ENCODE results near the gene ZGLP1.
"Not testable (repeated sequence)": the region's sequence is repeated elsewhere in the genome, so short reads cannot be mapped to it uniquely, and the experiment has no call there.

Gene ZGLP1

GRCh38 chr19:10292789-10293636 is 16.6 kb downstream of the ZGLP1 start:
- DNase-seq: no peak

DNA sequence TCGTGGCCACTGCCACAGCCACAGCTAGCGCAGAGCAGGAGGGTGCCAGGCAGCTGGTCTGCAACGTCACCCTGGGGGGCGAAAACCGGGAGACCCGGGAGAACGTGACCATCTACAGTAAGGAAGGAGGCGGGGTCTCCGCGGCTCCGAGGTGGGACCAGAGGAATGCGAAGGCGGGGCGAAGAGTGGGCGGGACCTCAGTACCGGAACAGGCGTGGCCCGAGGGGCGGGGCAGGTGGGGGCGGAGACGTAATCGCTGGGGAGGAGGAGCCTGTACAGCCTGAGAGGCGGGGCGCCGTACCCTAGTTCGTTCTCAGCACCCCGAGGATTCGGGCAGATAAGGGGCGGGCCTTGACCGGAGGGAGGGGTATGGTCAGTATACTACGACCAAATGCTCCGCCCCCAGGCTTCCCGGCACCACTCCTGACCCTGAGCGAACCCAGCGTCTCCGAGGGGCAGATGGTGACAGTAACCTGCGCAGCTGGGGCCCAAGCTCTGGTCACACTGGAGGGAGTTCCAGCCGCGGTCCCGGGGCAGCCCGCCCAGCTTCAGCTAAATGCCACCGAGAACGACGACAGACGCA is 17.3 kb downstream of the ZGLP1 start:
- DNase-seq: no peak

DNA sequence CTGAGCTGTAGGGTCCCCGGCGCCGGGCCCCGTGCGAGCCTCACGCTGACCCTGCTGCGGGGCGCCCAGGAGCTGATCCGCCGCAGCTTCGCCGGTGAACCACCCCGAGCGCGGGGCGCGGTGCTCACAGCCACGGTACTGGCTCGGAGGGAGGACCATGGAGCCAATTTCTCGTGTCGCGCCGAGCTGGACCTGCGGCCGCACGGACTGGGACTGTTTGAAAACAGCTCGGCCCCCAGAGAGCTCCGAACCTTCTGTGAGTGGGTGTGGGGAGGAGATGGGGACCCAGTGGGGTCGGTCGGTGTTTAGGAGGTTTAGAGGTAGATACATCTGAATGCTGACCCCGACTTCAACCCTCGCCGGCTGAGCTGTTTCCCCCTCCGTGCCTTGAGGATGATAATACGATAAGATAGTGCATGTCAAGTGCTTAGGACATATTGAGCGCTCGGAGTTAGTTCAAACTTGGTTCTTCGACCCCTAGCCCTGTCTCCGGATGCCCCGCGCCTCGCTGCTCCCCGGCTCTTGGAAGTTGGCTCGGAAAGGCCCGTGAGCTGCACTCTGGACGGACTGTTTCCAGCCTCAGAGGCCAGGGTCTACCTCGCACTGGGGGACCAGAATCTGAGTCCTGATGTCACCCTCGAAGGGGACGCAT is 17.9 kb downstream of the ZGLP1 start:
- DNase-seq: no peak

DNA sequence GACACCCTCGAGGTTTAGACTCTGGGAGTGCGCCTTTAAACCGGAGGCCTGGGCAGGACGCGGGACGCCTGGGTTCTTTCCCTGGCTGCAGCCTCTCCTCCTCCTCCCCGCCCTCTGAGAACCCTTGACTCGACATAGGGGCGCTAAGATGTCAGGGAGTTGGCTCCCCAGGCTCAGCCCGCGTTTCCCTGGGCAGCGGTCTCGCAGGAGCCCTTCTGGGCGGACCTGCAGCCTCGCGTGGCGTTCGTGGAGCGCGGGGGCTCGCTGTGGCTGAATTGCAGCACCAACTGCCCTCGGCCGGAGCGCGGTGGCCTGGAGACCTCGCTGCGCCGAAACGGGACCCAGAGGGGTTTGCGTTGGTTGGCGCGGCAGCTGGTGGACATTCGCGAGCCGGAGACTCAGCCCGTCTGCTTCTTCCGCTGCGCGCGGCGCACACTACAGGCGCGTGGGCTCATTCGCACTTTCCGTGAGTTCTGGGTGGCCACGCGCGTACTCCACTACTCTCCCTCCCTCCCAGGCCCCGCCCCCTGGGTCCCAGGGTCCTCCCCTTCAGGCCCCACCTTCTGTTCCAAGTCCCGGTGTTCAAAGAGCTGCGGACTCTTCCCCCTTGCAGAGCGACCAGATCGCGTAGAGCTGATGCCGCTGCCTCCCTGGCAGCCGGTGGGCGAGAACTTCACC is 18.6 kb downstream of the ZGLP1 start:
- no peak for DNase-seq

DNA sequence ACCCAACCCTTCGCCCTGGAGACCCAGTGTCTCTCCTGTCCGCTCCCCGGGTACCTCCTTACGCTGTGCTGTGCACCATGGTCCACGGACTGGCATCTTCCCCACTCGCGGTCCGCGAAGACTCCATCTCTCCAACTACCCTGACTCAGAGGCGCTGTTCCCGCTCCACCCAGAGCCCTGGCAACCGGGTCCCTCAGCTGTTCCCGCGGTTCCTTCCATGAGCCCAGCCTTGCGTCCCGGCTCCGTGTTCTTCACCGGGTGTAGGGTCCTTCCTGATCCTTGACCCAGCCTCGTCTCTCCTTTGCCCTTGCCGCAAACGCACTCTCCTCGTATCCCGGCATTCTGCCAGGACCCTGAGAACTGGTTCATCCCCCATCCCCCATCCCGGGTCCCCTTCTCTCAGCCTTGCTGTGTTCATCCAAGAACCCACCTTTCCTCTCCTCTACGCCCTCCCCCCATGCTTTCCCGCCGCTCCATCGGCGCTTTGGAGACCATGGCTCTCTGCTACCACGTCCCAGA is 19.2 kb downstream of the ZGLP1 start:
- no peak for DNase-seq

DNA sequence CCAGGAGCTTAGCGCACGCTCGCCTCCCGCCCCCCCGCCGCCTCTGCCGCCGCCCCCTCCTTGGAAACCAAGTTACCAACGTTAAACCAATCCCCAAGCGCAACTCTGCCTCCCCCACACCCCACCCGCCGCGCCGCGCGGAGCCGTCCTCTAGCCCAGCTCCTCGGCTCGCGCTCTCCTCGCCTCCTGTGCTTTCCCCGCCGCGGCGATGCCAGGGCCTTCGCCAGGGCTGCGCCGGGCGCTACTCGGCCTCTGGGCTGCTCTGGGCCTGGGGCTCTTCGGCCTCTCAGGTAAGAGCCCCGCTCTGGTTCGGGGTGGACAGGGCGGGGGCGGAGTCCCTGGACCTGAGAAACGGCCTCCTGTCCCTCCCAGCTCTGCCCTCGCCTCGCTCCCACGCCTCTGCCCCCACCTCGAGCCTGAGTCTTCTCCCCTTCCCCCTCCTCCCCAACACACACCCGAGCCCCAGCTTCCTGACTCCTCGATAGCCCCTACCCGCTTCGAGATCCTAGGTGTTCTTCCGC is 19.7 kb downstream of the ZGLP1 start, which contains the start of gene ICAM5:
TSS of gene ICAM5 (plus strand) at position 117 of the 521 bp plus-strand sequence. CDS start at position 209, 92 bp downstream.
- DNase-seq: peak; percentile 71

- DNase-seq: peak; percentile 71
These were observed 20.3 kb downstream of the ZGLP1 start for GRCh38 chr19:10289167-10289835.

GRCh38 chr19:10288662-10289166 is 20.9 kb downstream of the ZGLP1 start:
- peak; percentile 53 for DNase-seq

GRCh38 chr19:10286803-10287737 is 22.5 kb downstream of the ZGLP1 start, which contains the start of gene ICAM4:
ICAM4 (plus strand) TSS chr19:10286955; CDS start chr19:10287013, 58 bp downstream.
- no peak for DNase-seq

DNA sequence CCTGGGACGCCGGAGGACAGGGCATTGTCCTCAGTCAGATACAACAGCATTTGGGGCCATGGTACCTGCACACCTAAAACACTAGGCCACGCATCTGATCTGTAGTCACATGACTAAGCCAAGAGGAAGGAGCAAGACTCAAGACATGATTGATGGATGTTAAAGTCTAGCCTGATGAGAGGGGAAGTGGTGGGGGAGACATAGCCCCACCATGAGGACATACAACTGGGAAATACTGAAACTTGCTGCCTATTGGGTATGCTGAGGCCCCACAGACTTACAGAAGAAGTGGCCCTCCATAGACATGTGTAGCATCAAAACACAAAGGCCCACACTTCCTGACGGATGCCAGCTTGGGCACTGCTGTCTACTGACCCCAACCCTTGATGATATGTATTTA is 24.2 kb downstream of the ZGLP1 start:
- no peak for DNase-seq

DNA sequence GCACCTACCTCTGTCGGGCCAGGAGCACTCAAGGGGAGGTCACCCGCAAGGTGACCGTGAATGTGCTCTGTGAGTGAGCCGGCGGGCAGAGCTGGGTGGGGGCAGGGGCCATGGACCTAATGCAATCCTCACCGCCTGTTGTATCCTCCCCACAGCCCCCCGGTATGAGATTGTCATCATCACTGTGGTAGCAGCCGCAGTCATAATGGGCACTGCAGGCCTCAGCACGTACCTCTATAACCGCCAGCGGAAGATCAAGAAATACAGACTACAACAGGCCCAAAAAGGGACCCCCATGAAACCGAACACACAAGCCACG is 24.7 kb downstream of the ZGLP1 start:
- DNase-seq: no peak

DNA sequence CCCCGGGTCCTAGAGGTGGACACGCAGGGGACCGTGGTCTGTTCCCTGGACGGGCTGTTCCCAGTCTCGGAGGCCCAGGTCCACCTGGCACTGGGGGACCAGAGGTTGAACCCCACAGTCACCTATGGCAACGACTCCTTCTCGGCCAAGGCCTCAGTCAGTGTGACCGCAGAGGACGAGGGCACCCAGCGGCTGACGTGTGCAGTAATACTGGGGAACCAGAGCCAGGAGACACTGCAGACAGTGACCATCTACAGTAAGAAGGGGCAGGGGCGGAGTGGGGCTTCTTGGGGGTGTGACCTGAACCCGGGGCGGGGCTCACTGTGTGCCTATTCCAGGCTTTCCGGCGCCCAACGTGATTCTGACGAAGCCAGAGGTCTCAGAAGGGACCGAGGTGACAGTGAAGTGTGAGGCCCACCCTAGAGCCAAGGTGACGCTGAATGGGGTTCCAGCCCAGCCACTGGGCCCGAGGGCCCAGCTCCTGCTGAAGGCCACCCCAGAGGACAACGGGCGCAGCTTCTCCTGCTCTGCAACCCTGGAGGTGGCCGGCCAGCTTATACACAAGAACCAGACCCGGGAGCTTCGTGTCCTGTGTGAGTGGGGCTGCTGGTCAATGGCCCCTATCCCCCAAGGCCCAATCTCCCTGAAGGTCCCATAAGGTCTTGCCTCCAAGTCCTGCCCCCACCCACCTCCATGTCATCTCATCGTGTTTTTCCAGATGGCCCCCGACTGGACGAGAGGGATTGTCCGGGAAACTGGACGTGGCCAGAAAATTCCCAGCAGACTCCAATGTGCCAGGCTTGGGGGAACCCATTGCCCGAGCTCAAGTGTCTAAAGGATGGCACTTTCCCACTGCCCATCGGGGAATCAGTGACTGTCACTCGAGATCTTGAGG is 25.3 kb downstream of the ZGLP1 start:
- DNase-seq: no peak

DNA sequence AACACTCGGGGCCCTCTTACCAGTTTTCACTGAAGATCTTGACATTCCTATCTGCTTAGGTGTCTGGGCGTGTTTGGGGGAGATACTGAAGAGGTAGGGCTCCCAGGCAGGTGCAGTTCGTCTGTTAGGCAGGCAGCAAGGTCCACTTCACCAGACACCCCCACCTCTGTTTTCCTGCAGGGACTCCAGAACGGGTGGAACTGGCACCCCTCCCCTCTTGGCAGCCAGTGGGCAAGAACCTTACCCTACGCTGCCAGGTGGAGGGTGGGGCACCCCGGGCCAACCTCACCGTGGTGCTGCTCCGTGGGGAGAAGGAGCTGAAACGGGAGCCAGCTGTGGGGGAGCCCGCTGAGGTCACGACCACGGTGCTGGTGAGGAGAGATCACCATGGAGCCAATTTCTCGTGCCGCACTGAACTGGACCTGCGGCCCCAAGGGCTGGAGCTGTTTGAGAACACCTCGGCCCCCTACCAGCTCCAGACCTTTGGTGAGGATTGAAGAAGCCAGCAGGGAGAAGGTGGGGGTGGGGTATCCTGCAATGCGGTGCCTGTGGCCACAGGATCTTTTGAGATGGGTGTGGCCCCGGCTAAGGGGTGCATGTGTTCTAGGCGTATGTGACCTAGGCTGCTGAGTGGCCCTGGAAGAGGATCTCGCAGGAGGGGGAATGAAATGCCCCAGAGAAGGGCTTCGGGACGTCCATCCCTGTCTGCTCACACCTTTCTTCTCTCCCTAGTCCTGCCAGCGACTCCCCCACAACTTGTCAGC is 26.1 kb downstream of the ZGLP1 start:
- DNase-seq: no peak

DNA sequence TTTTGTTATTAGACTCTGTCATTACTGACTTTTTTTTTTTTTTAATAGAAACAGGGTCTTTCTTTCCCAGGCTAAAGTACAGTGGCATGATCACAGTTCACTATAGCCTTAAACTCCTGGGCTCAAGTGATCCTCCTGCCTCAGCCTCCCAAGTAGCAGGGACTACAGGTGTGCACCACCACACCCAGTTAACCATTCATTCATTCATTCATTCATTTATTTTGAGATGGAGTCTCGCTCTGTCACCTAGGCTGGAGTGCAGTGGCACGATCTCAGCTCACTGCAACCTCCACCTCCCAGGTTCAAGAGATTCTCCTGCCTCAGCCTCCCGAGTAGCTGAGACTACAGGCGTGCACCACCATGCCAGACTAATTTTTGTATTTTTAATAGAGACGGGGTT is 27.6 kb downstream of the ZGLP1 start:
- not testable (repeated sequence) for DNase-seq

DNA sequence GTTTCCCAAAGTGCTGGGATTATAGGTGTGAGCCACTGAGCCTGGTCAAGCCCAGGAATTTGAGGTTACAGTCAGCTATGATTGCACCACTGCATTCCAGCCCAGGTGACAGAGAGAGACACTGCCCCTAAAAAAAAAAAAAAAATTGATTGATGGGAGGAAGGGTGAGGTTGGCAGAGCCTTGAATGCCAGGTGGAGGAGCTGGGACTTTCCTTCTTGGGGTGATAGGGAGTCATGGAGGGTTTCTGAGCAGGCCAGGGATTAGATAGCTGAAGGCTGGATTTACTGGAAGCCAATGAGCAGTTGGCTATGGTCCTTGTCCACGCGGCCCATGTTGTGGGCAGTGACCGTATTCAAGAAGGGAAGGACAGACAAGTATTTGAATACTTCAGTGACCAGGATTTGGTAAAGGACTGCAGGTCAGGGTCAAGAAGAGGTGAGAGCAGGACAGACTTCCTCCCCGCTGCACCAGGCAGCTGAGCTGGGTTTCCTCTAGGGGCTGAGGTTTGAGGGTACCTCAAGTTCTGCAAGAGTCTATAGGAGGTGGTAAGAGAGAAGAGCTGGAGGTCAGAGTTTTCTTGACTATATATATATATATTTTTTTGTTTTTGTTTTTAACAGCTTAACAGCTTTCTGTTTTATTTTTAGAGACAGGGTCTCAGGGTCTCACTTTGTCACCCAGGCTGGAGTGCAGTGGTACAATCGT is 29.7 kb downstream of the ZGLP1 start:
- no peak for DNase-seq

DNA sequence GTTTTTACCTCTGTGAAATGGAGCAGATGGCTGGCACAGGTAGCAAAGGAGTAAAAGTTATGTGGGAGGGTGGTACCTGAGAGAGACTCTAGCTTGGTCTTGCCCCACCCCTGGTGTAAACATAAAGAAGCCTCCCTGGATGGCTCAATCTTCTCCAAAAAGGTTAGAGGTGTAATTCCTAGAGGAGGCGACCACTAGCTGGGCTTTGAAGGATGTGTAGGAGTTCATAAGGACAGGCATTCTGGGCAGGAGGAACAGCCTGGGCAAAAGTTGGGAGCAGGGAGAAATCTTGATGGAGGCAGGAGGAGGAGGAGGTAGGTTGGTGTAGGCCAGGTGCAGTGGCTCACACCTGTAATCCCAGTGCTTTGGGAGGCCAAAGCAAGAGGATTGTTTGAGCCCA is 30.7 kb downstream of the ZGLP1 start:
- no peak for DNase-seq

GRCh38 chr19:10277795-10278589 is 31.6 kb downstream of the ZGLP1 start:
- no peak for DNase-seq

- no peak for DNase-seq
These were observed 35.0 kb downstream of the ZGLP1 start for GRCh38 chr19:10274589-10274988.

All from NCI-H446 treated with DMSO at 0.1 percent for 48 hours (cell line).